ENCODE data around the gene KIF26B.
"Not testable (repeated sequence)": the region's sequence is repeated elsewhere in the genome, so short reads cannot be mapped to it uniquely, and the experiment has no call there.

Gene KIF26B

GRCh38 chr1:245154429-245155271 is at the start of gene KIF26B:
KIF26B (plus strand) TSS chr1:245154985; CDS start chr1:245155425, 440 bp downstream.
- peak; percentile 36 to 38 for DNase-seq

DNA sequence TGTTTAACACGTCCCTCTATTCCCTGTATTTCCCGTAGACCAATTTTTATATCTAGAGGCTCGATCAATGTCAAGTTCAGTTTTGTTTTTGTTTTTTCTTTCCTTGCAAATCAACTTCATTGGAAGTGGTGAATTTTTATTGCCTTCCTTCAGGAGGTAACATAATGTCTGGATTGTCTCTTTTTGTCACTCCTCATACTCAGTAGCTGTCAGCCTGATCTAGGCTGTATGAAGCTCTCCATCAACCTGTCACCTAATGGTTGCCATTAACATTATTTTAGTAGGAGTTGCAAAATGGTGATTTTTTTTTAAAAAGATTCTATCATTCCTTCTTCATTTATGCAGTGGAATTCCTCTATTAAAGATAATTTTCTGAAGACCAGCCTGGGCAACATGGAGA is 49.7 kb upstream of the KIF26B start:
- no peak for DNase-seq

GRCh38 chr1:245105815-245106410 is 48.9 kb upstream of the KIF26B start:
- DNase-seq: no peak

GRCh38 chr1:245107776-245108114 is 47.0 kb upstream of the KIF26B start:
- DNase-seq: no peak

GRCh38 chr1:245108246-245108645 is 46.5 kb upstream of the KIF26B start:
- no peak for DNase-seq

DNA sequence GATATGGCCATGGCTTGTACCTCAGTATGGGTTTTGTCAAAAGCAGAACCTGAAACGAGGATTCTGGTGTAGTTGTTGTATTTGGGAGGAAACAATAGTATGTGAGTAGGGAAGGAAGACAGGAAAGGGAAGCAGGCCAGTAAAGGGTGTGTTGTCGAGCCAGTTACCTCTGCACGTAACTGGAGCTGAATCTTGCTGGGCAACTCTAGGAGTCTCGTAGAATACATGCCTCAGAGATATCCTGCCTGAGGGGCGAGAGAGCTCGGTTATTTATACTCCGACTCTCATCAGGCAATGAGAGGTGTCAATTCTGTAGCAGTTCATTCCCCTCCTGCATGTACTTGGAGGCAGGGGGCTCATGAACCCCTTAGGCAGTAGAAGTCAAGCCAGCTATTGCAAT is 45.9 kb upstream of the KIF26B start:
- no peak for DNase-seq

- DNase-seq: no peak
These were observed 44.4 kb upstream of the KIF26B start for GRCh38 chr1:245110406-245110805.

GRCh38 chr1:245111073-245111472 is 43.7 kb upstream of the KIF26B start:
- no peak for DNase-seq

- DNase-seq: no peak
These were observed 41.1 kb upstream of the KIF26B start for GRCh38 chr1:245113649-245114048.

DNA sequence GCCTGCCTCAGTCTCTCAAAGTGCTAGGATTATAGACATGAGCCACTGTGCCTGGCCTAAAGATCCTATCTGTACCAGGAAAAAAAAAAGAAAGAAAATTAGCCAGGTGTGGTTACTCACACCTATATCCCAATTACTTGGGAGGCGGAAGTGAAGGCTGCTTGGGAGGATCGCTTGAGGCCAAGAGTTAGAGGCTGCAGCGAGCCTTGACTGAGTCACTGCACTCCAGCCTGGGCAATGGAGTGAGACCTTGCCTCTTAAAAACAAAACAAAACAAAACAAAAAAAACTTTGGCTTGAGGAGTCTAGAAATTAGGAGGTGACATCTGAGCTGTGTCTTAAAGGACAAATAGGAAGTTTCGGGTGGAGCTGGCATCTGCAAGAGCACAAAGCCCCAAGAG is 38.7 kb upstream of the KIF26B start:
- DNase-seq: no peak

DNA sequence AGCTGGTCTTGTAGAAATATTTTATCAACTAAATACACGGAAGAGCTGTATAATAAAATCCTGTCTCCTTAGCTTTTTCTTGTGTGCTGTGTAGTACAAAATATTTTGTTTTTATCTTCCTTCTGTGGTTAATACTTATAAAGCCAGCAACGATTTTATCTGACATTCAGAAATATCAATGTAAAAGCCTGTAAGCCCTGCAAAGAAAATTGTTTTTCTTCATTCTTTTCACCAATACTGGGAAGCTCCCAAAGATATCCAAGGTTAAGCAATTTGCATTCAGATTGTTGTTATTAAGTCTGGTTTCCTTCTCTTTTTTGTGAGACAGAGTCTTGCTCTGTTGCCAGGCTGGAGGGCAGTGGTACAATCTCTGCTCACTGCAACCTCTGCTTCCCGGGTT is 38.0 kb upstream of the KIF26B start:
- DNase-seq: no peak

DNA sequence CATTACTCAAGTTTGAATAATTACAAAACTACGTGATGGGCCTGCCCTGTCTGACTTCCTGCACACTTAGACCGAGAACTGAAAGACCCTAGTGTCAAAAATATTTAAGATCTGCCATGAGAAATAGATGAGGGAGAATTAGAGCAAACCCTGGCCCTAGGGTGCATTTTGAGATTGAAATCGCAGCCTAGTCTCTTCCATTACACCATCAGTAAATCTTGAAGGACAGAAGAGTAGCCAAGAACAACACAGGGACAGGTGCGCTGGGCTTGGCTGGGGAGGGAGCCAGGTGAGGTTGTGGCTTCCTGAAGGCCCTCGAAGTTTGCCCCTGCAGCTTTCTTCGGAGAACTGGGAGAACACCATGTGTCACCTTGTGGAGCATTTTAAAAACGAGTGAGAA is 36.7 kb upstream of the KIF26B start:
- DNase-seq: no peak

DNA sequence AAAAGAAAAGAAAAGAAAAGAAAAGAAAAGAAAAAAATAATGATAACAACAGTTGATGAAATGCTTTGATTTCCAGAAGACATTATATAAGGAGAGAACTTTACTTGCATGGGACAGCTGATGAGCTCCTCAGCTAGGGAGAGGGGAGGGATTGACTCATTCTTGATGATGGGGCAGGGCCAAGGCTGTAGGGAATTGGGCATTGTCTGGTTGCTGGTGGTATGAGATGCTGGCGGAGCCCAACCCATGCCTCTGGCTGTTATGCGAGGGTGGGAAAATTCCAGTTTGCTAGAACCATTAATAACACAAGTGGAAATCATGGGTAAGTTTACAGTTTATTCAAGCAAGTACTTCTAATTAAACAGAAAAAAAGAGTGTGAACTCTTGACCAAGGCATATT is 36.0 kb upstream of the KIF26B start:
- DNase-seq: no peak

GRCh38 chr1:245121523-245121922 is 33.3 kb upstream of the KIF26B start:
- no peak for DNase-seq

DNA sequence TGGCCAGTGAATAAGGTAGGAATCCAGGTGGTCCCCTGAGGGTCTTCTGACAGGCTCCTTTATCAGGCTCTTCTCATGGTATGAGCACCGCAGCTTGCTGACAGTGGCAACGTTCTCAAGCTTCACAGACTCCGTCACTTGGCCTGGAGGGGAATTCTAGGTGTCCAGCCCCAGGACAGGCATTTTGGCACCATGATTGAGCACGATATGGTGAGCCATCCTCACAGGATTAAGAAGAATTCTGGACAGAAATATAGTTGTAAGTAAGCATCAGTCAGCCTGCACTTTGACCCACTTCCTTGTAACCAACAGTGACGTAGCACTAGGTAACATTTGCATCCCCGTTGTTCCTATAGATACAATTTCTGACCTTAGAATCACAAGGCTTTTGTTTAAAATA is 30.5 kb upstream of the KIF26B start:
- DNase-seq: no peak

GRCh38 chr1:245124644-245125043 is 30.1 kb upstream of the KIF26B start:
- no peak for DNase-seq

DNA sequence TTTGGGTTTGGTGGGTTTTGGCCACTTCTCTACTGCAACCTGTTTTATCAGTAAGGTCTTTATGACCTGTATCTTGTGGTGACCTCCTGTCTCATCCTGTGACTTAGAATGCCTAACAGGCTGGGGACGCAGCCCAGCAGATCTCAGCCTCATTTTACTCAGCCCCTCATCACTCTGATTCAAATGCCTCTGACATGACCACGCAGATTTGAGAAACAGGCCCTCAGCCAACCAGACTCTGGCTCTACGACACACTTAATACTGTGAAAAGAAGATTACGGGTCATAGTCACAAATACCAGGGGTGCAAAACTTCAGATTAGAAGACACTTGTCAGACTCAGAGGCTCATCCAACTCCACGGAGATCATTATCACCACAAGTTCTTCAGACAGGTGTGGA is 28.3 kb upstream of the KIF26B start:
- no peak for DNase-seq

- no peak for DNase-seq
These were observed 26.2 kb upstream of the KIF26B start for GRCh38 chr1:245128381-245129101.

DNA sequence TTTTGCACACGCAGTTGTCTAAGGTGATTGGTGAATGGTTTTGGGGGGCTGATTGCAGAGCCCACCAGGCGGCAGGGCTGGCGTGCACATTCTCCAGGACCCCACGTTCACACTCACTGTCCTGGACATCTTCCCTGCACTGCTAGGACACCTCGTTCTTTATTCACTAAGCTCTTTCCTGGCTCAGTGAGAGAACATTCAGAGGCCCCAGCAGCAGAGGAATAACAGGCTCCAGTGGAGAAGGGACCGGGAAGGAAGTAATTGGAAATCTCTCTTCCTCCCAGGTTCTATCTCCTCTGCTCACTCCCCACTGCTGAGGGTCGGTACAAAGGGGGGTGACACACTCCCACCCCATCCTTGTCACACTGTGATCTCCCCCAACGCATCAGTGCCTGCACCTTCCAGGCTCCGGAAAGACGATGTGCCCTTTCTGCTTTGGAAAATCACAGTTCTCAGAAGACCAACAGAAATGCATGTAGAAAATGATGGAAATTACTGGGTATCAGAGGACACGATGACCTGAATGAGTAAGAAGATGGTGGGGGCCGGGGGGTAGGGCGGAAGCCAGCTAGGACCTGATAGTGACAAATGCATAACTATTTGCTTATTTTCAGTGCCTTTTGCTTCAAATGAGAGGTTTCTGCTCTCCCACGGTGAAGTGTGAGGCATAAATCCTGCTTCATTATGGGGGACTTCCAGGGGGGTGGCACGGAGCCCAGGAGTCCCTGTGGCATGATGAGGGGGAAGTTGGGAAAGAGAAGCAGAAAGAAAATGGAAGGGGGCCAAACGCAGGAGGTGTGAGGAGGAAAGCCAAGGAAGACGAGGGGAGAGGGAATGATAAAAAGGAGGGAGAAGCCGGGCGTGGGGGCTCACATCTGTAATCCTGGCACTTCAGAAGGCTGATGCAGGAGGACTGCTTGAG is 25.2 kb upstream of the KIF26B start:
- no peak for DNase-seq

GRCh38 chr1:245130281-245131025 is 24.3 kb upstream of the KIF26B start:
- not testable (repeated sequence) for DNase-seq

DNA sequence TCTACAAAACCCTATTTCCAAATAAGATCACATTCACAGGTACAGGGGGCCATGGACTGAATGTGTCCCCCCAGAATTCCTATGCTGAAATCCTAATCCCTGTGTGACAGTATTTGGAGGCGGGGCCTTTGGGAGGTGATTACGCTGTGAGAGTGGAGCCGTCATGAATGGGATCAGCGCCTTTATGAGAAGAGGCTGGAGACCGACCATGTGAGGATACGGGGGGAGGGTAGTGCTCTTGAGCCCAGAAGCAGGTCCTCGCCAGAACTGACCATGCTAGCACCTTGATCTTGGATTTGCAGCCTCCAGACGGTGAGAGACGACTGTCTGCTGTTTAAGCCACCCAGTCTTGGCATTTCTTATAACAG is 23.8 kb upstream of the KIF26B start:
- DNase-seq: no peak

DNA sequence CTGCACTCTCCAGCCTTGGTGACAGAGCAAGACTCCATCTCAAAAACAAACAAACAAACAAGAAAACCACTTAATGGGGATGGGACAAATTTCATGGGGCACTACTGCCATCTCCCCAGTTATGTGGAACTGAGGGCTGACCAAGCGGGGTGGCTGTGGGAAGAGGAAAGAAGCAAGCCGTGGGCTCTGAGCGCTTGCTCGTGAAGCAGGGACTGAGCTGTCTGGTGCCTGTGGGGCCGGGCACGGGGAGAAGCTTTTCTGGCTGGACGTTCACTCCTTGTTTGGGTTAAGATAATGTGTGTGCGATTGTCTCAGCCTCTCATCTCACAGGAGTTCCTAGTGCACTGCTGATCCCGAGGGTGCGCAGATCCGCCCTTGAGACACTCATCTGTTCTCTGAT is 22.0 kb upstream of the KIF26B start:
- no peak for DNase-seq
